GM08714 (cell line): ENCODE measurements around the gene MPG.
"Not testable (repeated sequence)": the region's sequence is repeated elsewhere in the genome, so short reads cannot be mapped to it uniquely, and the experiment has no call there.

Source experiments
- H3K4me3 ChIP-seq: fragments of 200-500 bp; sonication (Bioruptor generic); 2 replicates; pipeline ENCODE4 v1.5.1; 2014; ENCODE audit warnings: mild to moderate bottlenecking, low read length, inconsistent platforms
- ZNF274 ChIP-seq: IDR thresholded peaks from 2 replicates; pipeline ENCODE4 v1.6.1; 2012; ENCODE audit warnings: mild to moderate bottlenecking, low read depth, low read length

MPG gene, protein sequence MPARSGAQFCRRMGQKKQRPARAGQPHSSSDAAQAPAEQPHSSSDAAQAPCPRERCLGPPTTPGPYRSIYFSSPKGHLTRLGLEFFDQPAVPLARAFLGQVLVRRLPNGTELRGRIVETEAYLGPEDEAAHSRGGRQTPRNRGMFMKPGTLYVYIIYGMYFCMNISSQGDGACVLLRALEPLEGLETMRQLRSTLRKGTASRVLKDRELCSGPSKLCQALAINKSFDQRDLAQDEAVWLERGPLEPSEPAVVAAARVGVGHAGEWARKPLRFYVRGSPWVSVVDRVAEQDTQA

DNA sequence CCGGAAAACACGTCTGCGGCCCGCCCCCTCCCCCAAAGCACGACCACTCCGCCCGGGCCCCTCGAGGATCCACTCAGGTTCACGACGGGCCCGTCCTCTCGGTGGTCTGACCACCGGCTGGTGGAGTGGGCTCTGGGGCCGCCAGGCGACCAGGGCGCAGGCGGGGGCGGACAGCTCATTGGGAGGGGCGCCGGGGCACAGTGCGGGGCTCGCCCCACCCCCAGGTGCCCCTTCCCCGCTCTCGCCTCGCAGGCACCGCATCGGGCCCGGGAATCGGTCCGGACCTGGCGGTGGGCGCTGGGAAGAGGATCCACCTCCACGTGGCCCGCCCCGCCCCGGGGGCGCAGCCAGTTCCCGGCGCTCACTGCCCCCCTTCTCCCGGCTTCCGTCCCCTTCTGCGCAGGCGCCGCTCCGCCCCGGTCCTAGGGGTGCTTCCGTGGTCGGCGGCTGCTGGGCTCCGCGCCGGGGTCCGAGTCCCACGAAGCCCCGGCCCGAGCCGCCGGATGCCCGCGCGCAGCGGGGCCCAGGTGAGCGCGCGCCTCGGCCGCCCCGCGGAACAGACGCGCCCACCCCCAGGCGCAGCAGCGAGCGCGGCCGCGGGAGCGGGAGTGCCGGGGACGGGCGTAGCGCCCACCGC is at the start of gene MPG:
TSS of gene MPG (plus strand) at position 419 of the 637 bp plus-strand sequence. CDS start at position 504, 85 bp downstream.
- peak within 1 kb of the TSS; percentile 84; the same call in 1 of the 2 replicates for H3K4me3 ChIP-seq
- TF ChIP-seq ZNF274, result no peak

GRCh38 chr16:30627-31026 is 47.4 kb upstream of the MPG start:
- not testable (repeated sequence) for H3K4me3 ChIP-seq

DNA sequence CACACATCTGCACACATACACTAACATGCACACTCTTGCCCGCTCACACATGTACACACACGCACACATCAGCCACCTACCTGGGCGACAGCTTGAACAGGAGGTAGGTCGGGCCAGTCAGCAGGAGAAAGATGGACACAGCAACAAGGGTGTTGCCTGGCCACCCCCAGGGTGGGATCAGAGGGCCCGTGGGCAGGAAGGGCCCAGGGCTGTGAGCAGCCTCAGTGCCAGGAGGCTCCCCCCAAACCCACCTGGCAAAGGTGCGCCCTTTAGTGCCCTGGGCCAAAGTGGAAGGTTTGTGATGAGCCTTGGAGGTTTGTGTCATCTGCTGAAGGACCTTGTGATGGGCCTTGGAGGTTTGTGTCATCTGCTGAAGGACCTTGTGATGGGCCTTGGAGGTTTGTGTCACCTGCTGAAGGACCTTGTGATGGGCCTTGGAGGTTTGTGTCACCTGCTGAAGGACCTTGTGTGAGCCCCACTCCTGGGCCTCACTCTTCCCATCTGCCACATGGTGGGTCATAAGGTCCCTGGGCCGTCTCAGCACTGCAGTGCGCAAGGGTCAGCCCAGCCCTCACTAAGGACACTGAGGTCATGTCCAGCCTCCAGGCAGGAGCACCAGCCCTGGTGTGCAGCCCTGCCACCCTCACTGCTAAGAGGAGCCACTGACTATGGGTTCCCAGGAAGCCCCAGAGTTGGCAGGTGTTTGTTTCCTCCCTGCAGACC is 44.7 kb upstream of the MPG start:
- not testable (repeated sequence) for H3K4me3 ChIP-seq

DNA sequence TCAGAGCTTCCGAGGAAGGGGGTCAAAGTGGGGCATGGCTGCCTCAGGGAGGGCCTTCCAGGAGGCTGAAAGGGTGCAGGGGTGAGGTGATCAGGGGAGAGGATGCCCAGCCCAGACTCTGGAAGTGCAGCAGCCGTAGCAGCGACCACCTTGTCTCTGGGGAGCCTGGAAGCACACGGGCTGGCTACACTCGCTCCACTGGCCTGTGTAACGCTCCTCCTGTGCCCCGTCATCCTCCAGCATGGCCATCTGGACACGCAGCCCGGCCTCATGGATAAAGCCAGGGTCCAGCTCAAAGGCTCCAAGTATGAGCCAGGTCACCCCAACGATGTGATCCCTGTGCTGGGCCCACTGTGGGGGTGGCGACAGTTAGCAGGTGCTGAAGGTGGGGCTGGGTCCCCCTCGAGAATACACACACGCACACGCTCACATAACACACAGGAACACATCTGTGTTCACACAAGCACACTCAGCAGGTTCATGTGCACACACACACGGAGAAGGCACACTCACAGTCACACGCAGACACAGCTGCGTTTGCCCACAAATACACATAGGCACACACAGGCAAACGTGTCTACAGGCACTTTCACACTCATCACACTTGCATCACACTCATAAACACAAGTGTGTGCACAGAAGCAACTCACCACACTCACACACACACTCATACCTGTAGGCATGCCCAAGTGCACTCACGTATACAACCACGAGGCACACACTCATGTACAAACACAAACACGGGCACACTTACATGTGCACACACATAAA is 44.0 kb upstream of the MPG start:
- no peak overlapping the region for H3K4me3 ChIP-seq
- no peak for TF ChIP-seq ZNF274

GRCh38 chr16:34648-34987 is 43.4 kb upstream of the MPG start:
- no peak for TF ChIP-seq ZNF274
- H3K4me3 ChIP-seq, result no peak overlapping the region

- no peak for TF ChIP-seq ZNF274
- no peak overlapping the region for H3K4me3 ChIP-seq
Measured at GRCh38 chr16:35011-35677, 42.9 kb upstream of the MPG start.

- TF ChIP-seq ZNF274, result no peak
- no peak overlapping the region for H3K4me3 ChIP-seq
Measured at GRCh38 chr16:35678-36305, 42.2 kb upstream of the MPG start.

DNA sequence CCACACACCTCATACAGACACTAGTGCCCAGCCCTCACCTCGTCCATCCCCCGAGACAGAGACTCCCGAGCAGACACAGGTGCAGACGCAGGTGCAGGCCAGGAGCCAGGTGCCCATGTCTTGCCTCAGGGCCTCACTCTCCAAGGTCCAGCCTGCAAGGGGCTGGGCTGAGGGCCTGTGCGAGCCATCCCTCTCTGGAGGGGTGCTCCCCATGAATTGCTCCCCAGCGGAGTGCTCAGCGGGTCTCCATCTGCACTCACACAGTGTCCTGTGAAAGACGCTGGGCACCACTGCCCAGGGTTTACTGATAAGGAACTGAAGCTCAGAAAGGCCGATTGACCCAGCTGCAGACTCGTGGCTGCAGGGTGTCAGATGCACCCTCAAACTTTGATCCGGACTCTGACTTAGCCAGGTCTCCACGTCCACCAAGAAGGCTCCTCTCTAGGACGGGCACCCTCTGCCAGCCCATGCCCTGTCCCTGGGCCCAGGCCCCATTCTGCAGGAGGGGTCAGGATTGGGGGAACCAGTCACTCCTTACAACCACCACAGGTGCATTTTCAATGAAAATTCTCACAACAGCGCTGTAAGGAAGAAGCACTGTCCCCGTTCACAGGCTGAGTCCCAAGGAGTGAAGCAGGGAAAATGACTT is 41.6 kb upstream of the MPG start:
- no peak overlapping the region for H3K4me3 ChIP-seq
- no peak for TF ChIP-seq ZNF274

- no peak overlapping the region for H3K4me3 ChIP-seq
- no peak for TF ChIP-seq ZNF274
Measured at GRCh38 chr16:37511-37910, 40.5 kb upstream of the MPG start.

- H3K4me3 ChIP-seq, result not testable (repeated sequence)
Measured at GRCh38 chr16:38206-38605, 39.8 kb upstream of the MPG start.

DNA sequence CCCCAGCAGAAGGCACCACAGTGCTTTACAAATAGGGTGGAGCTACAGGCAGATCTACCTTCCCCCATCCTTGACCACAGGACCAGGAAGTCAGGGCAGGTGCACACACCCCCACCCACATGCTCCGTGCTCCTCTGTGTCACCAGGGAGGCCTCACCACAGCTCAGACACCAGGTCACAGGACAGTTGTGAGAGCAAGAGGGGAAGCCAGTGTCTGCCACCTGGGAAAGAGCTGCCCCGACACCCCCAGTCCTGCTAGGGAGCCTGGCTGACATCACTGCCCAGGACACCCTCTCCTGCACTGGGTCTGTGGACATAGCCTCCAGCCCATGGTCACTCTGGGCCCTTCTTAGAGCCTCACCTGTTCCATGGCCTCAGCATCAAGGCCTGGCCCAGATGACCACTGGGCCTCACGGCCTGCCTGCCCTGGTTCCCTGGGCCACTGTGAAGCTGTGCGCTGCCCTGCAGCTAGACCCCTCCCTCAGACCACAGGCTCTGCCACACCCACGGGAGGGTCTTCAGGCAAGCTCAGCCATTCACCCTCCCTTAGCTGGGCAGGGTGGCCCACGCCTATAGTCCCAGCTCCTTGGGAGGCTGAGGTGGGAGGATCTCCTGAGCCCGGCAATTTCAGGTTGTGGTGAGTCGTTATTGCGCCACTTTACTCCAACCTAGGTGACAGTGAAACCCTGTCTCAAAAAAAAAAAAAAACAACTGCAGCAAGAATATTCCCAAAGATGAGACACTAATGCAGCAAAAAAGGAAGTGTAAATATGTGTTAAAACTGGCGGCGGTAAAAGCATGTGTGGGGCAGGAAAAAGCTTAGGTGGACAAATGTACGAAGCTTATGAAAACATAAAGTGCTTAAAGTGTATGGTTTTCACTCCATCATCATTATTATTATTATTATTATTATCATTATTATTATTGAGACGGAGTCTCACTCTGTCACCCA is 38.8 kb upstream of the MPG start:
- no peak for TF ChIP-seq ZNF274
- no peak overlapping the region; the same call in 1 of the 2 replicates for H3K4me3 ChIP-seq

DNA sequence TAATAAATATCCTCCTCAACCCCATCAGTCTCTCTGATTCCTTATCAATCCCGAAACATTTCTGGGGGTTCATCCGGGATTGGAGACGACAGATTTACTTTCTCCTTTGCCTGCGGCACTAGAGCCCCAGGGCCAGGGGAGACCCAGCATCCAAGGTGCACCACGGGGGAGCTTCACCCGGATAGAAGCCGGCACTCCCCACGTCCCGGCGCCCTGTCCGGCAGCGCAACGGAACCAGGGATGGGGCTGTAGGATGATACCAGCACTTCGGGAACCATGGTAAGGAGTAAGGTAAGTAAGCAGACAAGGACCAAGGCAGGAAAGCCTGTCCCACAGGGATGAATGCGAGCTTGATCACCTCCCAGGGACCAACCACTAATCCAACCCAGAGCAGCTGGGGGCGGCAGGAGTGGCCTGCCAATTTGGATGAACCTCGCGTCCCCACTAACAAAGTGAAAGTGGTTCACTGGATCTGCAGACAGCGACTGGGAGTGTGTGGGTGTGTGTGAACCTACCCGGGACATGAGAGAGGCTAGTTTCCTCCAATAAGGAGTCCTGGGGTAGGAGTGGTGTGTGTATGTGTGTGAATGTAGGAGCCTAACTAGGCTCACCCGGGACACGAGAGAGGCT is 36.5 kb upstream of the MPG start:
- TF ChIP-seq ZNF274, result no peak
- no peak overlapping the region for H3K4me3 ChIP-seq

- no peak overlapping the region for H3K4me3 ChIP-seq
- TF ChIP-seq ZNF274, result no peak
Measured at GRCh38 chr16:42069-42457, 36.0 kb upstream of the MPG start.
